Esophagus (tissue), 2 donors: ENCODE measurements around the gene NOXA1. TPM values are rescaled to one million over a fixed set of nuclear protein-coding genes. Genes with fewer than 3 reads are reported as not detected.

Experiments
- H3K27ac ChIP-seq, 2 donors: one replicate each; pipeline ENCODE4 v1.5.1; 2013; ENCODE audit warnings: low read depth in 2 of 2, mild to moderate bottlenecking in 2 of 2, inconsistent platforms in 1 of 2, low read length in 1 of 2, moderate library complexity in 1 of 2
- H3K27me3 ChIP-seq, 2 donors: one replicate each; pipeline ENCODE4 v1.6.1; 2013; ENCODE audit warnings: low read length in 2 of 2, control low read depth in 1 of 2, mild to moderate bottlenecking in 1 of 2; ENCODE audit not compliant: insufficient read depth in 2 of 2, control insufficient read depth in 1 of 2
- H3K36me3 ChIP-seq, 2 donors: one replicate each; pipeline ENCODE4 v1.6.1; 2013; ENCODE audit warnings: low read length in 1 of 2; ENCODE audit not compliant: control insufficient read depth in 2 of 2, insufficient read depth in 2 of 2
- H3K4me1 ChIP-seq, 2 donors: one replicate each; pipeline ENCODE4 v1.6.1; 2013; ENCODE audit warnings: low read length in 1 of 2; ENCODE audit not compliant: control insufficient read depth in 2 of 2, insufficient read depth in 2 of 2
- H3K4me3 ChIP-seq, 2 donors: one replicate each; pipeline ENCODE4 v1.5.1; 2013; ENCODE audit warnings: low read length in 2 of 2, mild to moderate bottlenecking in 2 of 2, low read depth in 1 of 2, moderate library complexity in 1 of 2
- H3K9me3 ChIP-seq, 2 donors: one replicate each; pipeline ENCODE4 v1.6.1; 2013; ENCODE audit warnings: mild to moderate bottlenecking in 2 of 2, low read depth in 1 of 2, low read length in 1 of 2, moderate library complexity in 1 of 2; ENCODE audit not compliant: control insufficient read depth in 2 of 2, insufficient read depth in 1 of 2
- WGBS, 2 donors: extraction: QIAGEN DNeasy Blood & Tissue Kit; methylation state at CpG; one replicate each; pipeline ENCODE4 v1.1.7; 2013; 5-methylcytosine and 5-hydroxymethylcytosine counted together
- polyA plus RNA-seq, 2 donors: library from polyadenylated mRNA; stranded (reverse); fragments of 200-250 nt; gene quantifications; one replicate each; pipeline ENCODE4 v1.2.3, GENCODE V29; 2013
- donor health status: healthy with polysubstance abuse.
- donor health status: Bipolar disorder and iron deficiency.

The NOXA1 gene
- polyA plus RNA-seq, 2 donors, result 6.5 to 14.3 TPM

GRCh38 chr9:137459152-137459600, 36.0 kb downstream of the NOXA1 start, which contains the start of gene NSMF:
Gene NSMF, minus strand, starts transcription at chr9:137459334. Its CDS starts 232 bp downstream, at chr9:137459102.
- H3K4me1 ChIP-seq, result peaks cover 0 to 23% of the 10 kb centered on the region in 2 donors

GRCh38 chr9:137459601-137460362, 36.6 kb downstream of the NOXA1 start:
- Histone ChIP-seq H3K27ac (peak overlapping the region; percentile 23 to 41), H3K36me3 (peaks cover 0 to 7% of the 10 kb centered on the region in 2 donors), H3K4me1 (peaks cover 0 to 17% of the 10 kb centered on the region in 2 donors), H3K9me3 (no peaks in the 10 kb centered on the region), H3K27me3 (no peaks in the 10 kb centered on the region), H3K4me3 (peak overlapping the region; percentile 13 to 41)
- 37 to 39% methylated on average over 15 of the region's 15 CpGs for WGBS, 2 donors

More at GRCh38 chr9:137459152-137459600, 36.0 kb downstream of the NOXA1 start, which contains the start of gene NSMF:
- Histone ChIP-seq H3K36me3 (peaks cover 0 to 7% of the 10 kb centered on the region in 2 donors), H3K4me3 (peak within 1 kb of the TSS; percentile 51 to 55), H3K27me3 (no peaks in the 10 kb centered on the region), H3K9me3 (no peaks in the 10 kb centered on the region), H3K27ac (peak within 1 kb of the TSS; percentile 41 to 72)
- WGBS, 2 donors, result 0% methylated on average over 45 to 62 of the region's 62 CpGs

- H3K27ac ChIP-seq, result no peak overlapping the region
- no peaks in the 10 kb centered on the region for H3K9me3 ChIP-seq
- peaks cover 0 to 14% of the 10 kb centered on the region in 2 donors for H3K4me1 ChIP-seq
- H3K27me3 ChIP-seq, result no peaks in the 10 kb centered on the region
- H3K4me3 ChIP-seq, result no peak overlapping the region
- WGBS, 2 donors, result 94% methylated on average over 31 of the region's 31 CpGs
- peaks cover 0 to 5% of the 10 kb centered on the region in 2 donors for H3K36me3 ChIP-seq
These were observed 37.4 kb downstream of the NOXA1 start for GRCh38 chr9:137460363-137461315.

DNA sequence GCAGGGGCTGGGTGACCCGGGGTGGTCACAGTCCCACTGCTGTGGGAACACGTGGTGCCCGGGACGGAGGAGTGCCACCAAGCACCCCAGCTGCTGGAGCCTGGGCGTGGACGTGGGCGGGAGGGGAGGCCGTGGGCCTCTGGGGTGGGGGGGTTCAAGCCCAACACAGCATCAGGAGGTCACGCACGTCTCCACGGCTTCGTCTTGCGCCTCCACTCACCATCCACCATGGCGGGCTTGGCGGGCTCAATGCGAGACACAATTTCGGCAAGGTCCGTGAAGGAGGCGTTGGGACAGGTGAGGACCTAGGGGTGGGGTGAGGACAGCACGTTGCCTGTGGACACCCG, 38.1 kb downstream of the NOXA1 start:
- Histone ChIP-seq H3K27me3 (no peaks in the 10 kb centered on the region), H3K4me3 (no peak overlapping the region), H3K36me3 (peaks cover 0 to 5% of the 10 kb centered on the region in 2 donors), H3K27ac (no peak overlapping the region), H3K4me1 (peaks cover 0 to 14% of the 10 kb centered on the region in 2 donors), H3K9me3 (no peaks in the 10 kb centered on the region)
- 90 to 91% methylated on average over 21 of the region's 21 CpGs for WGBS, 2 donors

GRCh38 chr9:137461663-137462395, 38.6 kb downstream of the NOXA1 start:
- Histone ChIP-seq H3K4me1 (peaks cover 0 to 14% of the 10 kb centered on the region in 2 donors), H3K27me3 (no peaks in the 10 kb centered on the region), H3K9me3 (no peaks in the 10 kb centered on the region), H3K4me3 (no peak overlapping the region), H3K36me3 (peaks cover 0 to 5% of the 10 kb centered on the region in 2 donors), H3K27ac (peak overlapping the region in 1 of 2 donors; percentile 50)
- WGBS, 2 donors, result 72 to 81% methylated on average over 40 to 52 of the region's 52 CpGs

GRCh38 chr9:137462396-137462985, 39.3 kb downstream of the NOXA1 start:
- Histone ChIP-seq H3K4me1 (peaks cover 0 to 14% of the 10 kb centered on the region in 2 donors), H3K36me3 (peaks cover 0 to 4% of the 10 kb centered on the region in 2 donors), H3K9me3 (no peaks in the 10 kb centered on the region), H3K27me3 (no peaks in the 10 kb centered on the region), H3K4me3 (no peak overlapping the region), H3K27ac (peak overlapping the region in 1 of 2 donors; percentile 50)
- 89 to 94% methylated on average over 22 to 25 of the region's 25 CpGs for WGBS, 2 donors

DNA sequence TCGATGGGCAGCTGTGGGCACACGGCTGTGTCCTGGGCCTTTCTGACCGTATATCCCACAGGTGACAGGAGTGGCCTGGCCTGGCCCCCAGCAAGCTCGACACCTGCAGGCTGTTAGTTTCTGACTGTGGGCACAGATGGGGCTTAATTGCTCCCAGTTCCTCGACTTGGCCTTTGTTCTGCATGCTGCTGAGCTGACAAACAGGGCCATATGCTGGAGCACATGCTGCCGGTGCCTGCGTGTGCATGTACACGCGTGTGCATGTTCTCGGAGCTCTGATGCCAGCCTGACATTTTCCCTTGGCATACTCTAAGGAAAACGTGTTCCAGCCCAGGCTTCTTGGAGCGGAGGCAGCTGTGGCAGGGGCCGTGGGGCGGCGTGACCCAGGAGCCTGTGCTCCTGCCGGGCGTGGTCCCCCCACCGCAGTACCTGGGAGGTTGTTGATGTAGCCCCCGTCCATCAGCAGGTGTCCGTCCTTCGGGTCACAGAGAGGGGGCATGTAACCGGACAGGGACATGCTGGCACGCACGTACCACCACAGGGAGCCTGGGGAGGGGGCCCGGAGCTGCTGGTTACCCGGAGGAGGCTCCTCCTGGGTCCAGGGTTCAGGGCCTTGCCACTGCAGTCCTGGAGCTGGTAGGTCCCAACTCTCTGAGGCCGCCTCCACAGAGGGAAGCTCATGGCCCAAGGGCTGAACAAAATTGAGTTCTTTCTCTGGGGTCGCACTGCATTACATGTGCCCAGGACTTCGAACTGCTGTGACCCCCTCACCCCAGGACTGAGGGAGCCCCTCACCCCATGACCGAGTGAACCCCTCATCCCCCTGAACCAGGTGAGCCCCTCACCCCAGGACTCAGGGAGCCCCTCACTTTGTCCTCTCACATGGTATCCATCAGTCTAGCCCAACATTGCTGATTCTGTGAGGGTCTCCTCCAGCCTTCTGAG, 40.1 kb downstream of the NOXA1 start:
- 92 to 95% methylated on average over 30 of the region's 30 CpGs for WGBS, 2 donors
- H3K4me1 ChIP-seq, result peaks cover 0 to 10% of the 10 kb centered on the region in 2 donors
- no peak overlapping the region for H3K27ac ChIP-seq
- no peaks in the 10 kb centered on the region for H3K9me3 ChIP-seq
- H3K4me3 ChIP-seq, result no peak overlapping the region
- no peaks in the 10 kb centered on the region for H3K27me3 ChIP-seq
- peaks cover 0 to 3% of the 10 kb centered on the region in 2 donors for H3K36me3 ChIP-seq

GRCh38 chr9:137463931-137464290, 40.7 kb downstream of the NOXA1 start:
- Histone ChIP-seq H3K27me3 (no peaks in the 10 kb centered on the region), H3K9me3 (no peaks in the 10 kb centered on the region), H3K36me3 (peaks cover 0 to 3% of the 10 kb centered on the region in 2 donors), H3K4me3 (no peak overlapping the region), H3K27ac (no peak overlapping the region), H3K4me1 (peaks cover 0 to 5% of the 10 kb centered on the region in 2 donors)
- 96 to 99% methylated on average over 17 to 18 of the region's 18 CpGs for WGBS, 2 donors
